Ishikawa (cell line): Measurements from ENCODE around the gene FSD1L.

Source experiments
- EP300 ChIP-seq: IDR thresholded peaks from 2 replicates; pipeline ENCODE4 v1.6.1; 2012; ENCODE audit warnings: borderline replicate concordance
- TEAD4 ChIP-seq: IDR thresholded peaks from 2 replicates; pipeline ENCODE4 v1.6.1; 2012
- USF1 ChIP-seq: IDR thresholded peaks from 2 replicates; pipeline ENCODE4 v1.6.1; 2012
- ZBTB7A ChIP-seq: IDR thresholded peaks from 2 replicates; pipeline ENCODE4 v1.6.1; 2012; ENCODE audit warnings: low read depth

GRCh38 chr9:105484226-105484625 lies 36.4 kb downstream of the FSD1L start:
- no peak for TF ChIP-seq TEAD4
- TF ChIP-seq USF1, result no peak
- TF ChIP-seq EP300, result no peak
- no peak for TF ChIP-seq ZBTB7A
